ENCODE measurements around the gene DTYMK. TPM values are rescaled to one million over a fixed set of nuclear protein-coding genes. Genes with fewer than 3 reads are reported as not detected.
"Not testable (repeated sequence)": the region's sequence is repeated elsewhere in the genome, so short reads cannot be mapped to it uniquely, and the experiment has no call there.

Gene DTYMK
- polyA plus RNA-seq, 2 donors = 13.7 to 25.2 TPM

DNA sequence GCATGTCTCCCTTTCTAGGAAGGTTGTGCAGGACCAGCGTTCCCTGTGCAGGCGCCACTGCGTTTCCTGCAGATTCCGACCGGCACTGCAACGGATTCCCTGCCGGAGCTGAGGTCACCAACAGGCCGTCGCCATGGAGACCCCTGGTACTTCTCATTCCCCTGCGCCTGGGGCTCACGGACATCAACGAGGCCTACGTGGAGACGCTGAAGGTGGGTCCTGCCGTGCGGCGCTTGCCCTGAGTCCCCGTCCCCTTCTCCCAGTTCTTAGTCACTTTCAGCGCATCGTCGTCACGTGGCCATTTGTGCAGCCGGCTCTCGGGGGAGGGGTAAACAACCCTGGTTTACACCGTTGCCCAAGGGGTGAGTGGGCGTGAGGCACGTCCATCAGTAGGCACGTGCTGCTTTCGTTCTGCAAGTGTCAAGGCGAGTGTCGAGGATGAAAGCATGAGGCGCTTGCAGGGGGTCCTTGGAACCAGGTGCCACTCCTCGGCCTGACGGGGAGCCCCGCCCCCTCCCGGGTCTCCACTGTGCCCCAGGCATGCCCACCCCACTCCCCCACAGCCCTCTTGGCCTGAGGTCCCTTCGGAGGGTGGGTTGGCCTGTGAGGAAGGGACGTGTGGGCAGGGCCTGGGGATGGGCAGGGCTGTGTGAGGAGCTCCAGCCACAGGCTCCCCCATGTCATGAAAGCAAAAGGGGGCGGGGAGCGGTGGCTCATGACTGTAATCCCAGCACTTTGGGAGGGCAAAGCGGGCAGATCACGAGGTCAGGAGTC is 19.8 kb downstream of the DTYMK start:
- Histone ChIP-seq H3K27me3 (ENCODE audit: control insufficient read depth in 1 of 2, insufficient read depth in 2 of 2, low read length in 2 of 2) (no peaks in the 10 kb centered on the region), H3K36me3 (ENCODE audit: control insufficient read depth in 2 of 2, insufficient read depth in 2 of 2, low read length in 1 of 2) (peaks cover 0 to 53% of the 10 kb centered on the region in 2 donors), H3K4me1 (ENCODE audit: control insufficient read depth in 2 of 2, insufficient read depth in 2 of 2, low read length in 1 of 2) (no peaks in the 10 kb centered on the region), H3K4me3 (ENCODE audit: low read depth in 1 of 2, low read length in 2 of 2) (no peak overlapping the region), H3K27ac (ENCODE audit: low read depth in 2 of 2, low read length in 1 of 2) (no peak overlapping the region), H3K9me3 (ENCODE audit: control insufficient read depth in 2 of 2, insufficient read depth in 1 of 2, low read depth in 1 of 2, low read length in 1 of 2) (no peaks in the 10 kb centered on the region)
- 80 to 81% methylated on average over 42 of the region's 42 CpGs for WGBS, 2 donors

DNA sequence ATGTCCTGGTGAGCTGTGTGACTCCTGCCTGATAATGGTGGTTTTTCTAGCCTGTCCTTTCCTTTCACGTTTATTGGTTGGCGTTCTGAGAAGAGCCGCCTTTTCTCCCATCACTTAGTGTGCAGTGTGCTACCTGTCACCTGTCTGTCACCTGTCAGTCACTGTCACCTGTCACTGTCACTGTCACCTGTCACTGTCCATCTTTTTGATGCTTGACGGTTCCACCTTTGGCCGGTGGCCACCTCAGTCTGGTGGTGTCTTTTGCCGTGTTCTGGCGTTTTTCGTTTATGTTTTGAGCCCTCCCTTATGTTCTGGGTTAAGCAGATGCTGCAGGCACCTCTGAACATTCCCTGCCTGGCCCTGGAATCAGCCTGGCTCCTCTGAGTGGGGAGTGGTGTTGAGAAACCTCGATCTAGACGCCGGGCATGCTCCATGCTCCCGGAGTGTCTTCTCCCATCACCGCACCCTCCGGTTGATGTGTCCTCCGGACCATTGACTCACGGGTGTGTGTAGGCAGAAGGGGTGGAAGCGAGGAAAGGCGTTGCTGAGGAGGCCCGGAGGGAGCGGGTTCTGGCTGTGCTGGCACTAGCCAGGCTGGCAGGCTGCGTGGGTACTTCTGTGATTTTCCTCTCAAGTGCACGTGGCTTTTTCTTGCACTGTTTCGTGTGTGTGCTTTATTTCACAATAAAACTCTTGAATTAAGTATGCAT is 20.7 kb downstream of the DTYMK start:
- 88 to 89% methylated on average over 23 of the region's 23 CpGs for WGBS, 2 donors
- H3K27me3 ChIP-seq (ENCODE audit: control insufficient read depth in 1 of 2, insufficient read depth in 2 of 2, low read length in 2 of 2) = no peaks in the 10 kb centered on the region
- H3K4me1 ChIP-seq (ENCODE audit: control insufficient read depth in 2 of 2, insufficient read depth in 2 of 2, low read length in 1 of 2) = no peaks in the 10 kb centered on the region
- no peak overlapping the region for H3K4me3 ChIP-seq (ENCODE audit: low read depth in 1 of 2, low read length in 2 of 2)
- H3K36me3 ChIP-seq (ENCODE audit: control insufficient read depth in 2 of 2, insufficient read depth in 2 of 2, low read length in 1 of 2) = peaks cover 0 to 51% of the 10 kb centered on the region in 2 donors
- H3K27ac ChIP-seq (ENCODE audit: low read depth in 2 of 2, low read length in 1 of 2) = no peak overlapping the region
- no peaks in the 10 kb centered on the region for H3K9me3 ChIP-seq (ENCODE audit: control insufficient read depth in 2 of 2, insufficient read depth in 1 of 2, low read depth in 1 of 2, low read length in 1 of 2)

DNA sequence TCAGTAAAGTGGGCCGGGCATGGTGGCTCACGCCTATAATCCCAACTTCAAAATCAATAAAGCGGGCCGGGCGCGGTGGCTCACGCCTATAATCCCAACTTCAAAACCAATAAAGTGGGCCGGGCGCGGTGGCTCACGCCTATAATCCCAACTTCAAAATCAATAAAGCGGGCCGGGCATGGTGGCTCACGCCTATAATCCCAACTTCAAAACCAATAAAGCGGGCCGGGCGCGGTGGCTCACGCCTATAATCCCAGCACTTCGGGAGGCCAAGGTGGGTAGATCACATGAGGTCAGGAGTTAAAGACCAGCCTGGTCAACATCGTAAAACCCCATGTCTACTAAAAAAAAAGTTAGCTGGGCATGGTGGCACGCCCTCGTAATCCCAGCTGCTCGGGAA is 23.9 kb downstream of the DTYMK start:
- H3K27me3 ChIP-seq (ENCODE audit: control insufficient read depth in 1 of 2, insufficient read depth in 2 of 2, low read length in 2 of 2); H3K9me3 ChIP-seq (ENCODE audit: control insufficient read depth in 2 of 2, insufficient read depth in 1 of 2, low read depth in 1 of 2, low read length in 1 of 2); H3K4me3 ChIP-seq (ENCODE audit: low read depth in 1 of 2, low read length in 2 of 2); H3K27ac ChIP-seq (ENCODE audit: low read depth in 2 of 2, low read length in 1 of 2); H3K4me1 ChIP-seq (ENCODE audit: control insufficient read depth in 2 of 2, insufficient read depth in 2 of 2, low read length in 1 of 2): not testable (repeated sequence)
- peaks cover 10 to 42% of the 10 kb centered on the region in 2 donors for H3K36me3 ChIP-seq (ENCODE audit: control insufficient read depth in 2 of 2, insufficient read depth in 2 of 2, low read length in 1 of 2)
- WGBS, 2 donors = 87 to 91% methylated on average over 24 of the region's 24 CpGs

GRCh38 chr2:241660593-241661213 is 25.9 kb downstream of the DTYMK start:
- Histone ChIP-seq H3K27ac (ENCODE audit: low read depth in 2 of 2, low read length in 1 of 2) (no peak overlapping the region), H3K9me3 (ENCODE audit: control insufficient read depth in 2 of 2, insufficient read depth in 1 of 2, low read depth in 1 of 2, low read length in 1 of 2) (no peaks in the 10 kb centered on the region), H3K36me3 (ENCODE audit: control insufficient read depth in 2 of 2, insufficient read depth in 2 of 2, low read length in 1 of 2) (peaks cover 16 to 44% of the 10 kb centered on the region in 2 donors), H3K27me3 (ENCODE audit: control insufficient read depth in 1 of 2, insufficient read depth in 2 of 2, low read length in 2 of 2) (no peaks in the 10 kb centered on the region), H3K4me3 (ENCODE audit: low read depth in 1 of 2, low read length in 2 of 2) (no peak overlapping the region), H3K4me1 (ENCODE audit: control insufficient read depth in 2 of 2, insufficient read depth in 2 of 2, low read length in 1 of 2) (peaks cover 0 to 3% of the 10 kb centered on the region in 2 donors)
- WGBS, 2 donors = 90 to 95% methylated on average over 14 of the region's 14 CpGs

- Histone ChIP-seq H3K27me3 (ENCODE audit: control insufficient read depth in 1 of 2, insufficient read depth in 2 of 2, low read length in 2 of 2) (no peaks in the 10 kb centered on the region), H3K27ac (ENCODE audit: low read depth in 2 of 2, low read length in 1 of 2) (no peak overlapping the region), H3K4me1 (ENCODE audit: control insufficient read depth in 2 of 2, insufficient read depth in 2 of 2, low read length in 1 of 2) (peaks cover 0 to 3% of the 10 kb centered on the region in 2 donors), H3K9me3 (ENCODE audit: control insufficient read depth in 2 of 2, insufficient read depth in 1 of 2, low read depth in 1 of 2, low read length in 1 of 2) (no peaks in the 10 kb centered on the region), H3K36me3 (ENCODE audit: control insufficient read depth in 2 of 2, insufficient read depth in 2 of 2, low read length in 1 of 2) (peaks cover 27 to 55% of the 10 kb centered on the region in 2 donors), H3K4me3 (ENCODE audit: low read depth in 1 of 2, low read length in 2 of 2) (no peak overlapping the region)
- WGBS, 2 donors = 55 to 57% methylated on average over 26 of the region's 26 CpGs
Observed at GRCh38 chr2:241659150-241659739, 27.4 kb downstream of the DTYMK start.

DNA sequence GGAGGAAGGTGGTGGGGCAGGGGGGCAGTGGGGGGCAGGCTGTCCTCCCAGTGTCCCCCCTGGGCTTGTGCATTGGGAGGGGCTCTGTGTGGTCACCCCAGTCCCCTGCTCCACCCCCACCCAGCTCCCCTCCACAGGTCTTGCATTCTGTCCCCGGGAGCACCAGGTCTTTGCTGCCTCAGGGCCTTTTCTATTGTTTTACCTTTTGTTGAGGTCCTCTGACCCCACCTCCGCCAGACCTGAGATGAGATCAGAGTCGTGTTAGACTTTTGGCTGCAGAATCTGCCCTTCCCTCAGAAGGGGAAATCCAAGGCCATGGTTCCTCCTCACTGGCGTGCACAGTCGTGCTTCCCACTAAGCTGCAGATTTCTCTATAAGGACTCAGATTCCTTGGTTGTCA is 28.3 kb downstream of the DTYMK start:
- no peak overlapping the region for H3K27ac ChIP-seq (ENCODE audit: low read depth in 2 of 2, low read length in 1 of 2)
- H3K36me3 ChIP-seq (ENCODE audit: control insufficient read depth in 2 of 2, insufficient read depth in 2 of 2, low read length in 1 of 2) = peaks cover 27 to 57% of the 10 kb centered on the region in 2 donors
- 48 to 66% methylated on average over 5 of the region's 5 CpGs for WGBS, 2 donors

DNA sequence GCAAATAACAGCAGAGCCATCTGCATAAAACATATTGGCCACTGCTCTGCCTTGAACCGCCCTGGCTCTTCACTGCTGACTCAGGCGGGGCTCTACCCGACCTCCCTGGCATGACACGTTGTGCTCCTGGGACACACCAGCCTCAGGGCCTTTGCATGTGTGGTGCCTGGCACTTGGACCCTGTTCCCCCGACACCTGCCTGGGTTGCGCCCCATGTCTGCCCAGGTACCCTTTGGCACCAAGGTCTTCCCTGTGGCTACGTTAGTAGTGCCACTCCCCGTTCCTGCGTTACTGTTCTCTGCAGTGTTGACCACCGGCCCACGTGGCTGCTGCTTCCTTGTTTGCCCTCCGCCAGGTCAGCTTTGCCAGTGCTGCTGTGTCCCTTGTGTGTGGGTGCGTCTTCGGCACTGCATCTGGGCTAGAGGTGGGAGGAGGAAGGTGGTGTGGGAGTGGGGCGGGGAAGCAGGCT is 28.8 kb downstream of the DTYMK start:
- H3K4me3 ChIP-seq (ENCODE audit: low read depth in 1 of 2, low read length in 2 of 2) = no peak overlapping the region
- peaks cover 0 to 3% of the 10 kb centered on the region in 2 donors for H3K4me1 ChIP-seq (ENCODE audit: control insufficient read depth in 2 of 2, insufficient read depth in 2 of 2, low read length in 1 of 2)
- no peak overlapping the region for H3K27ac ChIP-seq (ENCODE audit: low read depth in 2 of 2, low read length in 1 of 2)
- H3K27me3 ChIP-seq (ENCODE audit: control insufficient read depth in 1 of 2, insufficient read depth in 2 of 2, low read length in 2 of 2) = no peaks in the 10 kb centered on the region
- 68 to 76% methylated on average over 15 of the region's 15 CpGs for WGBS, 2 donors
- peaks cover 27 to 60% of the 10 kb centered on the region in 2 donors for H3K36me3 ChIP-seq (ENCODE audit: control insufficient read depth in 2 of 2, insufficient read depth in 2 of 2, low read length in 1 of 2)
- H3K9me3 ChIP-seq (ENCODE audit: control insufficient read depth in 2 of 2, insufficient read depth in 1 of 2, low read depth in 1 of 2, low read length in 1 of 2) = no peaks in the 10 kb centered on the region

More for the DNA sequence above, 28.3 kb downstream of the DTYMK start:
- no peaks in the 10 kb centered on the region for H3K27me3 ChIP-seq (ENCODE audit: control insufficient read depth in 1 of 2, insufficient read depth in 2 of 2, low read length in 2 of 2)
- H3K4me1 ChIP-seq (ENCODE audit: control insufficient read depth in 2 of 2, insufficient read depth in 2 of 2, low read length in 1 of 2) = peaks cover 0 to 3% of the 10 kb centered on the region in 2 donors
- H3K9me3 ChIP-seq (ENCODE audit: control insufficient read depth in 2 of 2, insufficient read depth in 1 of 2, low read depth in 1 of 2, low read length in 1 of 2) = no peaks in the 10 kb centered on the region
- H3K4me3 ChIP-seq (ENCODE audit: low read depth in 1 of 2, low read length in 2 of 2) = no peak overlapping the region

- Histone ChIP-seq H3K4me1 (ENCODE audit: control insufficient read depth in 2 of 2, insufficient read depth in 2 of 2, low read length in 1 of 2) (peaks cover 0 to 3% of the 10 kb centered on the region in 2 donors), H3K27ac (ENCODE audit: low read depth in 2 of 2, low read length in 1 of 2) (no peak overlapping the region), H3K27me3 (ENCODE audit: control insufficient read depth in 1 of 2, insufficient read depth in 2 of 2, low read length in 2 of 2) (no peaks in the 10 kb centered on the region), H3K4me3 (ENCODE audit: low read depth in 1 of 2, low read length in 2 of 2) (no peak overlapping the region), H3K9me3 (ENCODE audit: control insufficient read depth in 2 of 2, insufficient read depth in 1 of 2, low read depth in 1 of 2, low read length in 1 of 2) (no peaks in the 10 kb centered on the region), H3K36me3 (ENCODE audit: control insufficient read depth in 2 of 2, insufficient read depth in 2 of 2, low read length in 1 of 2) (peaks cover 27 to 59% of the 10 kb centered on the region in 2 donors)
- 95% methylated on average over 13 of the region's 13 CpGs for WGBS, 2 donors
Observed at GRCh38 chr2:241656190-241656741, 30.3 kb downstream of the DTYMK start.

Data from esophagus (tissue), 2 donors.